Epithelial cell of proximal tubule (primary cell): ENCODE results near the gene PKHD1. TPM values are rescaled to one million over a fixed set of nuclear protein-coding genes. Genes with fewer than 3 reads are reported as not detected.

Source experiments
- DNase-seq: peaks from one replicate; pipeline ENCODE4 v3.0.0-alpha.2; 2011; ENCODE audit warnings: low read depth
- H3K4me3 ChIP-seq: 2 replicates; pipeline ENCODE4 v1.5.1; 2011; ENCODE audit warnings: low read depth, mild to moderate bottlenecking, low read length
- total RNA-seq: library from RNA; depleted of rRNA; stranded (reverse); fragments of >200 nt; gene quantifications from 2 replicates; pipeline ENCODE4 v1.2.3, GENCODE V29; 2015
- TF ChIP-seq, protein P1 (sequence below): conservative IDR thresholded peaks from 2 replicates; pipeline ENCODE4 v1.5.1; 2012; ENCODE audit warnings: low read depth, mild to moderate bottlenecking, low read length

The PKHD1 gene
- total RNA-seq, 1 donor from 2014 or later = 1.7 TPM

DNA sequence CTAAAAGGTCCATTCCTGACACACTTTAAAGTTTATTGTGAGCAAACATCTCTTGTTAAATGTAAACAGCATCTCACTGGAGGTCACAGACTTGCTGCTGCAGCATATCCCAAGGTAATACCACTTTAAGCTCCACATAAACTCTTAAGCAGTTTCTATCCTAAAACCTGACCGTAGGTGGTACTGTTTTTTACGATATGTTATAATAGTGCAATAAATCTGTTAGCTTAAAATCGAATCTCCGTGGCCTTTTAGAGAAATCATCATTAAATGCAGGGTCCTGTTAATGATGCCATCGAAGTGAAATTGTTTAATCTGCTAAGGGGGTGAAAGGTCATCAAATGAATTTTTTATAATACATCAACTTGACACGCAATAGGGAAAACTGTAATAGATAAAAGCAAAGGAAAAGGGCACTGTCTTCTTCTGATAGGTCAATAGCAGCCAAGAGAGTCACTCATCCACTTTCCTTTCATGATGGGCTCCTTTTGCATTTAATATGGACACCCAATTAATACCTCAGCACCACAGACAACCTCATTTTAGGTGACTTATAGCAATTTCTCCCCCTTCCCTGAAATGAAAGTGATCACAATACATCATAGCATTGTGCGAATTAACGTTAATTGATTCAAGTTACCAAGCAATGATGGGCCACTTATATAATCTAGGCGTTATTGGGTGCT, 436.1 kb downstream of the PKHD1 start:
- TF ChIP-seq, protein P1, sequence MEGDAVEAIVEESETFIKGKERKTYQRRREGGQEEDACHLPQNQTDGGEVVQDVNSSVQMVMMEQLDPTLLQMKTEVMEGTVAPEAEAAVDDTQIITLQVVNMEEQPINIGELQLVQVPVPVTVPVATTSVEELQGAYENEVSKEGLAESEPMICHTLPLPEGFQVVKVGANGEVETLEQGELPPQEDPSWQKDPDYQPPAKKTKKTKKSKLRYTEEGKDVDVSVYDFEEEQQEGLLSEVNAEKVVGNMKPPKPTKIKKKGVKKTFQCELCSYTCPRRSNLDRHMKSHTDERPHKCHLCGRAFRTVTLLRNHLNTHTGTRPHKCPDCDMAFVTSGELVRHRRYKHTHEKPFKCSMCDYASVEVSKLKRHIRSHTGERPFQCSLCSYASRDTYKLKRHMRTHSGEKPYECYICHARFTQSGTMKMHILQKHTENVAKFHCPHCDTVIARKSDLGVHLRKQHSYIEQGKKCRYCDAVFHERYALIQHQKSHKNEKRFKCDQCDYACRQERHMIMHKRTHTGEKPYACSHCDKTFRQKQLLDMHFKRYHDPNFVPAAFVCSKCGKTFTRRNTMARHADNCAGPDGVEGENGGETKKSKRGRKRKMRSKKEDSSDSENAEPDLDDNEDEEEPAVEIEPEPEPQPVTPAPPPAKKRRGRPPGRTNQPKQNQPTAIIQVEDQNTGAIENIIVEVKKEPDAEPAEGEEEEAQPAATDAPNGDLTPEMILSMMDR = no peak
- no peak overlapping the region for H3K4me3 ChIP-seq
- no peak for DNase-seq

DNA sequence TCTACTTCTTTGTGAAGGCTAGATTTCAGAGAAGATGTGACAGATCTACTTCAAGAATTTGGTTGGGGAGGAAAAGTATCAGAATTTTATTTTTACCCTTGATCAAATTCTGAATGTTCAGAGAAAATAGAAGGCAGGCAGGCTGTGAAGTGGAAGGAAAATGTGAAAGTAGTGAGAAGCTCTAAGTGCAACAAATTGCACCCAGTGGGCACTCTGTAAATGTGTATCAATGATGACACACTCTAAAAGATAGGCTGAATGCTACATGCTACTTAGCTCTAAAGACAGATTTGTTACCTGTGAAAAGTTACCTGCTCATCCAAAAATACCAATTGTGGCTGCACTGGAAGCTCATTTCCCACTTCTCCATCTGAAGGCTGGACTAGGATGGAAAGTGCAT, 438.6 kb downstream of the PKHD1 start:
- DNase-seq = no peak
- TF ChIP-seq, protein P1 = no peak
- no peak overlapping the region for H3K4me3 ChIP-seq

DNA sequence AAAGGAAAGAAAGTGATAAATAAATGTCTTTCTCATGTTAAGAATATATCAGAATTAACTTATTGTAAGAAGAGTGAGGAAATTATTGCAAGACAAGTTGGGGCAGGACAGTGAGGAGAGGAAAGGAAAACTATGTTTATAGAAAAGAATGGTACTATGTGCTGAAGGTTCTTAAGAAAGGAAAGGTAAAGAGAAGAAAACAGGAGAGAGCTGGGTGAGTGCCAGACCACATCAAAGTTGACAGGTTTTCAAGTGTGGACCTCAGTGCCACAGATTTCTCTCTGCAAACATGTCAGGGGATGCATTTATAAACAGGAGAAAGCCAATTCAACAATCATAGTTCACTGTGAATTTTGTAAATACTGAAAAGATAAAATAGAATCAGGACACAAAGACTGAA, 439.2 kb downstream of the PKHD1 start:
- H3K4me3 ChIP-seq = no peak overlapping the region
- DNase-seq = no peak
- TF ChIP-seq, protein P1 = no peak

DNA sequence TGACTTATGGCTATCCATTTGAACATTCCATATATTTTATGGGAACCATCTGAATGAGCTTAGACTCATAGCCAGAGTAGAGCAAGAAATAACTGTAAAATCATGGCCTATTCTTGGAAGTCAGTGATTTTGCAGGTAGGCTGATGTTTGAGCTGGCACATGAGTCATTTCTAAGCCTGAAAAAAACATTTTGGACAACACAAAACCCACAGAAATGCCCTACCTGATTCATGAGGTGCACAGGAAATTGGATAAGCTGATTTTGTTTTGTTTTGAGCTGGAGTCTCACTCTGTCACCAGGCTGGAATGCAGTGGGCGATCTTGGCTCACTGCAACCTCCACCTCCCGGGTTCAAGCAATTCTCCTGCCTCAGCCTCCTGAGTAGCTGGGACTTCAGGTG, 443.0 kb downstream of the PKHD1 start:
- H3K4me3 ChIP-seq = no peak overlapping the region
- peak; percentile 35 for DNase-seq
- TF ChIP-seq, protein P1 = no peak

DNA sequence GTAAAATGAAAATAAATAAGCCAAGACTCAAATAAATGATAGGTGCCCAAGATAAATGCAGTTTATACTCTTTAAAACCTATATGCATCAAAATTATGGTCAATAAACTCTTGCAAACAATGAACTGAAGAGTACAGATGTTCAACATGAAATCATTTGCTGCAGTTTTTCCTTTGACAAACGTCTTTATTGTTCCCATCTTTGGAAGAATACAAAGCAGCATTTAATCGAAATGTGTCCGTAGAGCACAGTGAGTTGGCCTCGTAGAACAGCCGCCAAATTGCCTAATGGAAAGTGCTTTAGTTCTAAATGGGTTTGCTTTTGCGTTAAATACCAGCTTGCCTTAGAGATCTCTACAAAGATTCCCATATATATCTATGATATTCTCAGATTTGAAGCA, 447.4 kb downstream of the PKHD1 start:
- TF ChIP-seq, protein P1 = no peak
- DNase-seq = no peak
- no peak overlapping the region for H3K4me3 ChIP-seq

DNA sequence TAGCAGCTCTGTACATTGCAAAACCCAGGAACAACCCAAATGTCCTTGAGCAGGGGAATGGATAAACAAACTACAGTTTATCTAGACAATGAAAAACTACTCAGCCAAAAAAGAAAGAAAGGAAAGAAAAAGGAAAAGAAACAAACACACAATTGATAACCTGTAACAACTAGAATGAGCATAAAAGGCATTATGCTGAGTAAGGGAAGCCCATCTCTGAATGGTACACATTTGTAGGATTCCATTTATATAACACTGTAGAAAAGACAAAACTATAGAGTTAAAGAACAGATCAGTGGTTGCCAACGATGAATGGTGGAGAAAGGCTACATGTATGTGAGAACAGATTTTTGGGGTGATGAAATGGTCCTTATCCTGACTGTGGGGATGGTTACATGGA, 454.0 kb downstream of the PKHD1 start:
- no peak overlapping the region for H3K4me3 ChIP-seq
- no peak for DNase-seq
- TF ChIP-seq, protein P1 = no peak

DNA sequence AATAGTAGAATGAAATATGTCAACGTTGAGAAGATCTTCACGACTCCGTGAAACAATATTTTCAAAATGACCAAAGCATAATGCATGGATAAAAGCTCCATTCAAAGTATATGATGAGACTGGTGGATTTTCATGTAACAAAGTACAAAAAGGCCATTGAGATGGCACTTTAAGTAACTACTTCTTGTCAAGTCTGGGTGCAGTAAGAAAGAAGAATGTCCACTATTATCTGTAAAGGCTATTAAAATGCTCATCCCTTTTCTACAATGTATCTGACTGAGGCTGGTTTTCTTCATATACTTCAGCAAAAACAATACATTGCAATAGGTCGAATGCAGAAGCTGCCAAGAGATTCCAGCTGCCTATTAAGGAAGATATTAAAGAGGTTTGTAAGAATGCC, 457.4 kb downstream of the PKHD1 start:
- H3K4me3 ChIP-seq = no peak overlapping the region
- DNase-seq = no peak
- TF ChIP-seq, protein P1 = no peak
